Tibial artery (tissue), 4 donors: Measurements from ENCODE around the gene CYP11A1.
A peak's percentile ranks its signal among the peaks of the same experiment; 100 is the strongest.

ENCODE experiments used
- DNase-seq, 2 donors: peaks; one replicate each; pipeline ENCODE4 v3.0.0-alpha.2; 2019
- H3K27ac ChIP-seq, 2 donors: fragments of 200-600 bp; sonication (generic) in 1 of 2; 1 replicate in 1 of 2; 2 replicates in 1 of 2; pipeline ENCODE4 v1.5.1; 2018 to 2019; ENCODE audit warnings: mild to moderate bottlenecking in 1 of 2
- H3K27me3 ChIP-seq, 2 donors: fragments of 200-600 bp; sonication (generic) in 1 of 2; one replicate each; pipeline versions ENCODE4 v1.5.1 to v1.6.0; 2016 to 2019
- H3K36me3 ChIP-seq, 3 donors: fragments of 200-600 bp; sonication (generic) in 2 of 3; one replicate each; pipeline ENCODE4 v1.5.1; 2016 to 2019; ENCODE audit warnings: mild to moderate bottlenecking in 2 of 3
- H3K4me1 ChIP-seq, 4 donors: fragments of 200-600 bp; sonication (generic) in 2 of 4; 1 replicate in 3 of 4; 2 replicates in 1 of 4; pipeline ENCODE4 v1.5.1; 2016 to 2019
- H3K4me3 ChIP-seq, 2 donors: fragments of 200-600 bp; sonication (generic) in 1 of 2; 1 replicate in 1 of 2; 2 replicates in 1 of 2; pipeline ENCODE4 v1.5.1; 2018 to 2019; ENCODE audit warnings: mild to moderate bottlenecking in 2 of 2
- H3K9me3 ChIP-seq, 3 donors: fragments of 200-600 bp; sonication (generic) in 1 of 3; one replicate each; pipeline ENCODE4 v1.5.1; 2016 to 2019
- intact Hi-C: fragments of 100-400 bp; cut with DNase I; formaldehyde crosslinking; loops from one replicate; pipeline ENCODE4 v1.15.0; 2023; ENCODE audit warnings: low total_unique reads
- TF ChIP-seq, protein P1 (sequence below), 2 experiments: fragments of 200-600 bp in 1 of 2; fragments of 450-650 bp in 1 of 2; IDR thresholded peaks; one replicate each; pipeline ENCODE4 v1.5.1; 2017 to 2019; ENCODE audit warnings: antibody characterized with exemption in 2 of 2, mild to moderate bottlenecking in 1 of 2, moderate library complexity in 1 of 2

CYP11A1 gene

GRCh38 chr15:74320352-74321247 is 46.8 kb downstream of the CYP11A1 start:
- peak in 1 of 2 donors; percentile 62 for DNase-seq
- TF ChIP-seq, protein P1, sequence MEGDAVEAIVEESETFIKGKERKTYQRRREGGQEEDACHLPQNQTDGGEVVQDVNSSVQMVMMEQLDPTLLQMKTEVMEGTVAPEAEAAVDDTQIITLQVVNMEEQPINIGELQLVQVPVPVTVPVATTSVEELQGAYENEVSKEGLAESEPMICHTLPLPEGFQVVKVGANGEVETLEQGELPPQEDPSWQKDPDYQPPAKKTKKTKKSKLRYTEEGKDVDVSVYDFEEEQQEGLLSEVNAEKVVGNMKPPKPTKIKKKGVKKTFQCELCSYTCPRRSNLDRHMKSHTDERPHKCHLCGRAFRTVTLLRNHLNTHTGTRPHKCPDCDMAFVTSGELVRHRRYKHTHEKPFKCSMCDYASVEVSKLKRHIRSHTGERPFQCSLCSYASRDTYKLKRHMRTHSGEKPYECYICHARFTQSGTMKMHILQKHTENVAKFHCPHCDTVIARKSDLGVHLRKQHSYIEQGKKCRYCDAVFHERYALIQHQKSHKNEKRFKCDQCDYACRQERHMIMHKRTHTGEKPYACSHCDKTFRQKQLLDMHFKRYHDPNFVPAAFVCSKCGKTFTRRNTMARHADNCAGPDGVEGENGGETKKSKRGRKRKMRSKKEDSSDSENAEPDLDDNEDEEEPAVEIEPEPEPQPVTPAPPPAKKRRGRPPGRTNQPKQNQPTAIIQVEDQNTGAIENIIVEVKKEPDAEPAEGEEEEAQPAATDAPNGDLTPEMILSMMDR (IDR thresholded peaks at IDR 0.05): peak; percentile 52 to 54
- Histone ChIP-seq H3K4me1 (peaks cover 0 to 49% (median 35%) of the 10 kb centered on the region in 4 donors), H3K27ac (no peak overlapping the region), H3K36me3 (no peaks in the 10 kb centered on the region), H3K9me3 (no peaks in the 10 kb centered on the region), H3K4me3 (no peak overlapping the region), H3K27me3 (peaks cover 0 to 4% of the 10 kb centered on the region in 2 donors)
- intact Hi-C loops: loop anchor here (5.0 to 10.0 kb wide), 3 partner anchors 193 to 338 kb away; no protein-coding TSS in a partner anchor

DNA sequence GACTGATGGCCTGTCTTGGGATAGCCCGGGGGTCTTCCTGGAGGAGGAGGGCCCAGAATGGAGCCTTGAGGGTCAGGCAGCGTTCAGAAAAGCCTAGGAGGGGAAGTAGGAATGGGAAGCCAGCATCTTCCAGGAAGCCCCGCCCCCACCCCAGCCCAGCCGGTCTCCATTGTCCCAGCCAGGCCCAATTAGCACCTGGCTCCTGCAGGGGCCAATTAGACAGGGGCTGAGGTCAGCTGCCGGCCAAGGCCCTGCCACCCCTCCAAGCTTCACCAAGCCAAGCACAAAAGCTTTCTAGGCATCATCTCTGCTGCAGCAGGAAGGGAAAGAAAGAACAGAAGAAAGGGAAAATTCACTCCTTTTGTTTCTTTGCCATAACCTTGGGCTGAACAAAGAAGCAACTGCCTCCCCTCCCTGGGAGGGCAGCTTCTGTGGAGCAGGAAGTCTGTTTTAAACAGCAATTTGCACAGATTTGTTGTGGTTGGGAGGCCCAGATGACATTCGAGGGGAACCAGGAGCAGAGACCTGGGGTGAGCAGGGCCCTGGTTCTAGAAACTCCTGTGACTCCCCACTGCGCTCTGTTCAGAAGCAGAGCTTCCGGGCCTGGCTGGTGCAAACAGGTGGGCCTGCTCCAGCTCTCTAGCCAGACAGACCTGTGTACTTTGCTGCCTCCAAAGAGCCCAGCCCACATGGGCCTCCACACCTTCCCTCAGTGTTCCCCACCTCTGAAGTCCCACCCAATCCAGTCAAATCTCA is 47.7 kb downstream of the CYP11A1 start:
- intact Hi-C loops: loop anchor here (5.0 to 10.0 kb wide), 3 partner anchors 192 to 337 kb away; no protein-coding TSS in a partner anchor
- peaks cover 0 to 58% (median 43%) of the 10 kb centered on the region in 4 donors for H3K4me1 ChIP-seq
- peak overlapping the region in 1 of 2 donors; percentile 79 for H3K27ac ChIP-seq
- peaks cover 0 to 4% of the 10 kb centered on the region in 2 donors for H3K27me3 ChIP-seq
- TF ChIP-seq, protein P1 (IDR thresholded peaks at IDR 0.05): no peak
- H3K4me3 ChIP-seq: no peak overlapping the region
- H3K9me3 ChIP-seq: no peaks in the 10 kb centered on the region
- no peaks in the 10 kb centered on the region for H3K36me3 ChIP-seq
- no peak for DNase-seq

DNA sequence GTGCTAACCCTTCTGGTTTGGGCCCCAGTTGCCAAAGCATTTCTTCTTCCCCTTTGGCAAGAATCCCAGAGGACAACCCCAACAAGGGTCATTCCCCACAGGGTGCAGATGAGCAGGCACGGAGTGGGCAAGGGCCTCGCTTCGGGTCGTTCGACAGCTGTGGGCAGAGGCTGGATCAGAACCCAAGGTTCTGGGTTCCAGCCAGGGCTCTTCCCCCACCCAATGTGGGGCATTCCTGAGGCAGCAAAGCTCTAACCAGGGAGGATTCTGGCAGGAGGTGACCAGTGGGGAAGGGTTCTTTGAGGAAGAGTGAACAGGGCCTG is 48.3 kb downstream of the CYP11A1 start:
- peaks cover 0 to 61% (median 47%) of the 10 kb centered on the region in 4 donors for H3K4me1 ChIP-seq
- DNase-seq: no peak
- H3K27ac ChIP-seq: peak overlapping the region; percentile 70 to 79
- intact Hi-C loops: no loop called here
- H3K27me3 ChIP-seq: no peaks in the 10 kb centered on the region
- TF ChIP-seq, protein P1 (IDR thresholded peaks at IDR 0.05): no peak
- H3K9me3 ChIP-seq: no peaks in the 10 kb centered on the region
- H3K36me3 ChIP-seq: no peaks in the 10 kb centered on the region
- H3K4me3 ChIP-seq: no peak overlapping the region

DNA sequence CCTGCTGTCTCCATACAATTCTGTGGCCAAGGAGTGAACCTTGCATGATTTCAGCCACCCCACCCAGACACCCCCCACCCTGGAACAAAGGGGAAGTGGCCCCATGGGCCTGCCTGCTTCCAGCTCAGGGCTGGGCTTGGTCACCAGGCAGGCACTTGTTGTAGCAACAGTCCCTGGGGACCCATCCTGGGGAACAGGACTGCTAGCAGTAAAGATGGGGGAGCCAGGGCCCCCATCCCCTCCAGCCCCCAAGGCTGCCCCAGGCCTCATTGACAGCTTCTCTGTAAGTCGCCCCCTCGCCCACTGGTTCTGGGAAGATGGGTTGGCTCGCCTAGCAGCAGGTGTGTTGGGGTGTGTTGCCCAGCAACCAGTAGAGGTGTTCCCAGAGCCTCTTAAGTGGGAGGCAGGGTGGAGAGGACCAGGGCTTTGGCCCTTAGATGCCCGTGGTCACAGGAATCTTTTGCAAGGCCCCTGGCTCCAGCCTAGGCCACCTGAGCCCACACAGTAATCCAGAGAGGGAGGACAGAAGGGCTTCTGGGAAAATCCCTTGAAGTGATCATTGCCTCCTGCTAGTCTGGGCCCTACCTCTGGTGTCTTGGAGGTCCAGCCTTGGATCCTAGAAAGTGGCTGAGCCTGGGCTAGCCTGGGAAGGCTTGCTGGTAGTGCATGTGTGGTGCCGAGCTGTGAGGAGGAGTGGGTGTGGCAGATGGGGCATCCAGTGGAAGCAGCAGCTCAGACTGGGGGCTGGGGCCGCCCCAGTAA is 48.9 kb downstream of the CYP11A1 start:
- TF ChIP-seq, protein P1 (IDR thresholded peaks at IDR 0.05): no peak
- Histone ChIP-seq H3K4me1 (peaks cover 0 to 61% (median 47%) of the 10 kb centered on the region in 4 donors), H3K27ac (peak overlapping the region; percentile 70 to 79), H3K27me3 (no peaks in the 10 kb centered on the region), H3K4me3 (no peak overlapping the region), H3K9me3 (no peaks in the 10 kb centered on the region), H3K36me3 (no peaks in the 10 kb centered on the region)
- DNase-seq: peak; percentile 30 to 72
- intact Hi-C loops: no loop called here

- no peaks in the 10 kb centered on the region for H3K27me3 ChIP-seq
- H3K4me3 ChIP-seq: no peak overlapping the region
- H3K9me3 ChIP-seq: no peaks in the 10 kb centered on the region
- peaks cover 0 to 61% (median 47%) of the 10 kb centered on the region in 4 donors for H3K4me1 ChIP-seq
- H3K36me3 ChIP-seq: no peaks in the 10 kb centered on the region
- intact Hi-C loops: no loop called here
- peak; percentile 84 to 96 for DNase-seq
- H3K27ac ChIP-seq: peak overlapping the region; percentile 70 to 79
- TF ChIP-seq, protein P1 (IDR thresholded peaks at IDR 0.05): no peak
Observed at GRCh38 chr15:74317820-74318375, 49.5 kb downstream of the CYP11A1 start.
